CD4-positive, CD25-positive, alpha-beta regulatory T cell (primary cell): ENCODE data around the gene TULP4. TPM values are rescaled to one million over a fixed set of nuclear protein-coding genes. Genes with fewer than 3 reads are reported as not detected.
A peak's percentile ranks its signal among the peaks of the same experiment; 100 is the strongest.

Experiments
- ATAC-seq, 2 donors: fragments of 150-1000 bp; cut with Tn5 transposase; one replicate each; pipeline ENCODE4 v1.10.0; 2021; ENCODE audit warnings: low read depth in 2 of 2, moderate number of reproducible peaks in 2 of 2, moderate library complexity in 1 of 2
- DNase-seq, 3 donors: peaks; one replicate each; pipeline versions ENCODE4 v3.0.0 to v3.0.0-alpha.2; 2012 to 2022; ENCODE audit warnings: mixed read lengths in 1 of 3
- H3K27ac ChIP-seq: one replicate; pipeline ENCODE4 v1.7.0; 2013; ENCODE audit warnings: mild to moderate bottlenecking, low read length; ENCODE audit not compliant: insufficient read depth, poor library complexity, severe bottlenecking
- H3K27me3 ChIP-seq: one replicate; pipeline ENCODE4 v1.7.0; 2013; ENCODE audit warnings: low read length; ENCODE audit not compliant: control insufficient read depth, insufficient read depth
- H3K36me3 ChIP-seq: one replicate; pipeline ENCODE4 v1.7.0; 2013; ENCODE audit warnings: mild to moderate bottlenecking, low read length, moderate library complexity; ENCODE audit not compliant: control insufficient read depth, insufficient read depth
- H3K4me1 ChIP-seq: 2 replicates; pipeline ENCODE4 v1.7.0; 2013; ENCODE audit warnings: mild to moderate bottlenecking, low read length; ENCODE audit not compliant: insufficient read depth, control insufficient read depth, poor library complexity, severe bottlenecking
- H3K4me3 ChIP-seq: one replicate; pipeline ENCODE4 v1.7.0; 2013; ENCODE audit warnings: low read depth, mild to moderate bottlenecking, low read length, moderate library complexity
- H3K9me3 ChIP-seq, 2 experiments: 1 replicate in 1 of 2; 2 replicates in 1 of 2; pipeline ENCODE4 v1.7.0; 2013; ENCODE audit warnings: low read length in 2 of 2, mild to moderate bottlenecking in 1 of 2, moderate library complexity in 1 of 2; ENCODE audit not compliant: control insufficient read depth in 2 of 2
- H3K27ac Mint-ChIP-seq, 3 donors: one replicate each; pipeline ENCODE4 v1.8.0; 2020 to 2022; ENCODE audit warnings: mild to moderate bottlenecking in 3 of 3, mixed read lengths in 3 of 3, moderate library complexity in 2 of 3
- H3K27me3 Mint-ChIP-seq: one replicate; pipeline ENCODE4 v1.8.0; 2022; ENCODE audit warnings: mild to moderate bottlenecking, mixed read lengths
- H3K36me3 Mint-ChIP-seq: one replicate; pipeline ENCODE4 v1.8.0; 2020; ENCODE audit warnings: mixed read lengths
- H3K4me1 Mint-ChIP-seq, 4 donors: one replicate each; pipeline ENCODE4 v1.8.0; 2020 to 2022; ENCODE audit warnings: mixed read lengths in 4 of 4, mild to moderate bottlenecking in 1 of 4
- H3K4me3 Mint-ChIP-seq, 4 donors: one replicate each; pipeline ENCODE4 v1.8.0; 2020 to 2022; ENCODE audit warnings: mild to moderate bottlenecking in 4 of 4, mixed read lengths in 4 of 4, moderate library complexity in 3 of 4
- H3K9me3 Mint-ChIP-seq, 7 donors: one replicate each; pipeline ENCODE4 v1.8.0; 2020 to 2022; ENCODE audit warnings: mixed read lengths in 7 of 7, mild to moderate bottlenecking in 3 of 7, moderate library complexity in 2 of 7
- polyA plus RNA-seq, 4 donors: library from polyadenylated mRNA; unstranded; fragments of 300-500 nt; fragmentation: Illumina TruSeq; gene quantifications; one replicate each; pipeline ENCODE4 v1.2.3, GENCODE V29; 2021
- total RNA-seq: library from RNA; stranded (reverse); gene quantifications from one replicate; pipeline ENCODE4 v1.2.3, GENCODE V29; 2022

TULP4 gene
- total and polyA plus RNA-seq, 5 donors from 2014 or later = 43.3 to 158 (median 56.0) TPM

GRCh38 chr6:158329531-158329930, 17.3 kb downstream of the TULP4 start:
- Histone ChIP-seq H3K4me3 (no peak overlapping the region), H3K4me1 (peaks cover 8% of the 10 kb centered on the region), H3K27me3 (no peaks in the 10 kb centered on the region), H3K9me3 (peaks cover 4 to 5% of the 10 kb centered on the region in 2 experiments), H3K36me3 (peaks cover 10% of the 10 kb centered on the region), H3K27ac (no peak overlapping the region)
- Mint-ChIP-seq H3K27me3 (no peaks in the 10 kb centered on the region), H3K27ac (no peak overlapping the region), H3K4me3 (no peak overlapping the region), H3K36me3 (peaks cover 22% of the 10 kb centered on the region), H3K9me3 (peaks cover 0 to 8% (median 0%) of the 10 kb centered on the region in 7 donors), H3K4me1 (peaks cover 26 to 56% (median 47%) of the 10 kb centered on the region in 4 donors)
- no peak for ATAC-seq
- DNase-seq = no peak

- Mint-ChIP-seq H3K9me3 (peaks cover 0 to 8% (median 0%) of the 10 kb centered on the region in 7 donors), H3K27me3 (no peaks in the 10 kb centered on the region), H3K36me3 (peaks cover 22% of the 10 kb centered on the region), H3K27ac (no peak overlapping the region), H3K4me3 (no peak overlapping the region), H3K4me1 (peaks cover 22 to 57% (median 45%) of the 10 kb centered on the region in 4 donors)
- Histone ChIP-seq H3K9me3 (peaks cover 4 to 5% of the 10 kb centered on the region in 2 experiments), H3K4me1 (peaks cover 8% of the 10 kb centered on the region), H3K27ac (no peak overlapping the region), H3K4me3 (no peak overlapping the region), H3K36me3 (peaks cover 10% of the 10 kb centered on the region), H3K27me3 (no peaks in the 10 kb centered on the region)
- DNase-seq (no peak), ATAC-seq (no peak)
Observed at GRCh38 chr6:158330016-158330415, 17.8 kb downstream of the TULP4 start.

- peaks cover 30 to 51% (median 42%) of the 10 kb centered on the region in 4 donors for H3K4me1 Mint-ChIP-seq
Observed at GRCh38 chr6:158332237-158332636, 20.0 kb downstream of the TULP4 start.

GRCh38 chr6:158333094-158333493, 20.8 kb downstream of the TULP4 start:
- Mint-ChIP-seq H3K4me3 (no peak overlapping the region), H3K27ac (peak overlapping the region in 1 of 3 donors; percentile 45), H3K27me3 (no peaks in the 10 kb centered on the region), H3K36me3 (peaks cover 24% of the 10 kb centered on the region), H3K9me3 (peaks cover 0 to 8% (median 0%) of the 10 kb centered on the region in 7 donors), H3K4me1 (peaks cover 24 to 42% (median 36%) of the 10 kb centered on the region in 4 donors)
- DNase-seq = no peak
- H3K9me3 ChIP-seq = peaks cover 4 to 5% of the 10 kb centered on the region in 2 experiments
- H3K27me3 ChIP-seq = no peaks in the 10 kb centered on the region
- H3K4me3 ChIP-seq = no peak overlapping the region
- H3K27ac ChIP-seq = no peak overlapping the region
- H3K36me3 ChIP-seq = peaks cover 10% of the 10 kb centered on the region
- no peaks in the 10 kb centered on the region for H3K4me1 ChIP-seq
- ATAC-seq = no peak

More at GRCh38 chr6:158332237-158332636, 20.0 kb downstream of the TULP4 start:
- peaks cover 23% of the 10 kb centered on the region for H3K36me3 Mint-ChIP-seq
- no peaks in the 10 kb centered on the region for H3K27me3 ChIP-seq
- no peak for DNase-seq
- no peak overlapping the region for H3K4me3 Mint-ChIP-seq
- H3K9me3 ChIP-seq = peaks cover 4 to 5% of the 10 kb centered on the region in 2 experiments
- peaks cover 0 to 8% (median 0%) of the 10 kb centered on the region in 7 donors for H3K9me3 Mint-ChIP-seq
- H3K4me3 ChIP-seq = no peak overlapping the region
- H3K27ac ChIP-seq = no peak overlapping the region
- peaks cover 10% of the 10 kb centered on the region for H3K36me3 ChIP-seq
- peaks cover 4% of the 10 kb centered on the region for H3K4me1 ChIP-seq
- ATAC-seq = no peak
- peak overlapping the region in 1 of 3 donors; percentile 85 for H3K27ac Mint-ChIP-seq
- no peaks in the 10 kb centered on the region for H3K27me3 Mint-ChIP-seq

GRCh38 chr6:158334534-158334933, 22.3 kb downstream of the TULP4 start:
- Histone ChIP-seq H3K27me3 (no peaks in the 10 kb centered on the region), H3K4me1 (no peaks in the 10 kb centered on the region), H3K9me3 (peaks cover 4 to 5% of the 10 kb centered on the region in 2 experiments), H3K27ac (no peak overlapping the region), H3K36me3 (peaks cover 10% of the 10 kb centered on the region), H3K4me3 (no peak overlapping the region)
- peaks cover 21 to 33% (median 26%) of the 10 kb centered on the region in 4 donors for H3K4me1 Mint-ChIP-seq
- H3K27me3 Mint-ChIP-seq = no peaks in the 10 kb centered on the region
- DNase-seq (no peak), ATAC-seq (no peak)
- peaks cover 0 to 8% (median 0%) of the 10 kb centered on the region in 7 donors for H3K9me3 Mint-ChIP-seq
- peak overlapping the region in 2 of 3 donors; percentile 36 to 58 for H3K27ac Mint-ChIP-seq
- H3K36me3 Mint-ChIP-seq = peaks cover 31% of the 10 kb centered on the region
- no peak overlapping the region for H3K4me3 Mint-ChIP-seq

- peaks cover 19 to 47% (median 33%) of the 10 kb centered on the region in 4 donors for H3K4me1 Mint-ChIP-seq
- Histone ChIP-seq H3K9me3 (peaks cover 4 to 5% of the 10 kb centered on the region in 2 experiments), H3K36me3 (peaks cover 14% of the 10 kb centered on the region), H3K4me1 (no peaks in the 10 kb centered on the region), H3K4me3 (no peak overlapping the region), H3K27me3 (no peaks in the 10 kb centered on the region), H3K27ac (no peak overlapping the region)
- no peaks in the 10 kb centered on the region for H3K27me3 Mint-ChIP-seq
- no peak overlapping the region for H3K4me3 Mint-ChIP-seq
- peaks cover 0 to 6% (median 0%) of the 10 kb centered on the region in 7 donors for H3K9me3 Mint-ChIP-seq
- peaks cover 38% of the 10 kb centered on the region for H3K36me3 Mint-ChIP-seq
- peak overlapping the region in 1 of 3 donors; percentile 17 for H3K27ac Mint-ChIP-seq
- DNase-seq (no peak), ATAC-seq (no peak)
Observed at GRCh38 chr6:158337332-158337731, 25.1 kb downstream of the TULP4 start.

GRCh38 chr6:158338311-158339112, 26.2 kb downstream of the TULP4 start:
- Histone ChIP-seq H3K27ac (no peak overlapping the region), H3K36me3 (peaks cover 5% of the 10 kb centered on the region), H3K9me3 (no peaks in the 10 kb centered on the region), H3K4me1 (no peaks in the 10 kb centered on the region), H3K27me3 (no peaks in the 10 kb centered on the region), H3K4me3 (no peak overlapping the region)
- H3K9me3 Mint-ChIP-seq = no peaks in the 10 kb centered on the region
- H3K27ac Mint-ChIP-seq = no peak overlapping the region
- DNase-seq = no peak
- no peaks in the 10 kb centered on the region for H3K27me3 Mint-ChIP-seq
- no peak for ATAC-seq
- H3K36me3 Mint-ChIP-seq = peaks cover 29% of the 10 kb centered on the region
- H3K4me3 Mint-ChIP-seq = no peak overlapping the region
- H3K4me1 Mint-ChIP-seq = peaks cover 19 to 53% (median 39%) of the 10 kb centered on the region in 4 donors
